Measurements from ENCODE around the gene IPO4. TPM values are rescaled to one million over a fixed set of nuclear protein-coding genes. Genes with fewer than 3 reads are reported as not detected.

Gene IPO4
- total RNA-seq, 5 donors from 2014 or later (not counting 1 experiment from before 2014, with no cell fraction given): 34.4 to 53.4 (median 39.6) TPM

DNA sequence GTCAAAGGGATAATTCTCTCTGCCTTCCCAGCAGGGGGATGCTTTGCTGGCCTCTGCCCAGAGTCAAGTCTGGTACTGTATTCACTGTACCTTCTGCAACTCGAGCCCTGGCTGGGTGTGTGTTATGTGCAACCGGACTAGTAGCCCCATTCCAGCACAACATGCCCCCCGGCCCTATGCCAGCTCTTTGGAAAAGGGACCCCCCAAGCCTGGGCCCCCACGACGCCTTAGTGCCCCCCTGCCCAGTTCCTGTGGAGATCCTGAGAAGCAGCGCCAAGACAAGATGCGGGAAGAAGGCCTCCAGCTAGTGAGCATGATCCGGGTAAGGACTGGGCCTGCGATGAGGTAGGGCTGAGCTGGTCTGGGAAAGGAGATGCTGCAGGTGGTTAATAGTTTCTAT is 38.0 kb downstream of the IPO4 start:
- POLR2A ChIA-PET: interaction anchor here in 1 of 2 donors (0.7 kb wide), 1 partner anchor 327 kb away, joined by 3 read pairs; no protein-coding TSS in a partner anchor
- no peaks in the 10 kb centered on the region for H3K9me3 ChIP-seq
- Mint-ChIP-seq H3K4me3 (no peak overlapping the region), H3K27me3 (no peaks in the 10 kb centered on the region), H3K36me3 (peaks cover 35% of the 10 kb centered on the region), H3K9me3 (no peaks in the 10 kb centered on the region), H3K27ac (peak overlapping the region; percentile 44 to 83), H3K4me1 (peaks cover 35 to 42% (median 40%) of the 10 kb centered on the region in 3 donors)
- ATAC-seq (replicated peaks in 1 of 4) (no peak), DNase-seq (no peak)
- CTCF ChIA-PET: interaction anchor here (0.9 to 1.4 kb wide), 2 partner anchors 10 to 42 kb away, joined by 3 read pairs; no protein-coding TSS in a partner anchor
- 99% methylated on average over 6 of the region's 9 CpGs for WGBS (ENCODE audit: insufficient coverage)
- peaks cover 12 to 41% of the 10 kb centered on the region in 2 experiments for H3K4me1 ChIP-seq (ENCODE audit: control insufficient read depth in 1 of 2, extremely low read depth in 1 of 2, insufficient read depth in 2 of 2, low read length in 2 of 2)
- no peak overlapping the region for H3K27ac ChIP-seq (ENCODE audit: low read length)
- H3K27me3 ChIP-seq (replicated peaks in 1 of 2; ENCODE audit: control insufficient read depth in 2 of 2, extremely low read depth in 1 of 2, insufficient read depth in 2 of 2, low read length in 1 of 2): no peaks in the 10 kb centered on the region
- H3K4me3 ChIP-seq (ENCODE audit: control insufficient read depth in 1 of 2, extremely low read depth in 1 of 2, low read length in 1 of 2): no peak overlapping the region
- H3K36me3 ChIP-seq (ENCODE audit: control insufficient read depth in 2 of 2, extremely low read depth in 1 of 2, insufficient read depth in 1 of 2, low read length in 1 of 2): peaks cover 21 to 56% of the 10 kb centered on the region in 2 donors

- Mint-ChIP-seq H3K4me3 (no peak overlapping the region), H3K9me3 (no peaks in the 10 kb centered on the region), H3K36me3 (peaks cover 35% of the 10 kb centered on the region), H3K27me3 (no peaks in the 10 kb centered on the region), H3K4me1 (peaks cover 40 to 47% (median 45%) of the 10 kb centered on the region in 3 donors), H3K27ac (peak overlapping the region in 1 of 2 donors; percentile 73)
- Histone ChIP-seq H3K36me3 (ENCODE audit: control insufficient read depth in 2 of 2, extremely low read depth in 1 of 2, insufficient read depth in 1 of 2, low read length in 1 of 2) (peaks cover 18 to 53% of the 10 kb centered on the region in 2 donors), H3K9me3 (no peaks in the 10 kb centered on the region), H3K27ac (ENCODE audit: low read length) (no peak overlapping the region), H3K27me3 (replicated peaks in 1 of 2; ENCODE audit: control insufficient read depth in 2 of 2, extremely low read depth in 1 of 2, insufficient read depth in 2 of 2, low read length in 1 of 2) (no peaks in the 10 kb centered on the region), H3K4me1 (ENCODE audit: control insufficient read depth in 1 of 2, extremely low read depth in 1 of 2, insufficient read depth in 2 of 2, low read length in 2 of 2) (peaks cover 16 to 47% of the 10 kb centered on the region in 2 experiments), H3K4me3 (ENCODE audit: control insufficient read depth in 1 of 2, extremely low read depth in 1 of 2, low read length in 1 of 2) (no peak overlapping the region)
- DNase-seq: no peak
- over 99% methylated on average over 7 of the region's 9 CpGs for WGBS (ENCODE audit: insufficient coverage)
- ChIA-PET CTCF (interaction anchor here in 1 of 2 donors (1.4 kb wide), 1 partner anchor 10 kb away, joined by 3 read pairs; no protein-coding TSS in a partner anchor), POLR2A (interaction anchor here in 1 of 2 donors (0.7 kb wide), 1 partner anchor 328 kb away, joined by 3 read pairs; no protein-coding TSS in a partner anchor)
- ATAC-seq (replicated peaks in 1 of 4): no peak
Observed at GRCh38 chr14:24150061-24150460, 38.6 kb downstream of the IPO4 start.

- Mint-ChIP-seq H3K9me3 (no peaks in the 10 kb centered on the region), H3K27ac (peak overlapping the region in 1 of 2 donors; percentile 73), H3K4me1 (peaks cover 45 to 53% (median 51%) of the 10 kb centered on the region in 3 donors), H3K4me3 (peak overlapping the region; percentile 96 to 99 (median 97)), H3K36me3 (peaks cover 28% of the 10 kb centered on the region), H3K27me3 (no peaks in the 10 kb centered on the region)
- POLR2A ChIA-PET: no interaction called here
- Histone ChIP-seq H3K27ac (ENCODE audit: low read length) (no peak overlapping the region), H3K4me3 (ENCODE audit: control insufficient read depth in 1 of 2, extremely low read depth in 1 of 2, low read length in 1 of 2) (no peak overlapping the region), H3K27me3 (replicated peaks in 1 of 2; ENCODE audit: control insufficient read depth in 2 of 2, extremely low read depth in 1 of 2, insufficient read depth in 2 of 2, low read length in 1 of 2) (no peaks in the 10 kb centered on the region), H3K36me3 (ENCODE audit: control insufficient read depth in 2 of 2, extremely low read depth in 1 of 2, insufficient read depth in 1 of 2, low read length in 1 of 2) (peaks cover 18 to 53% of the 10 kb centered on the region in 2 donors), H3K9me3 (no peaks in the 10 kb centered on the region), H3K4me1 (ENCODE audit: control insufficient read depth in 1 of 2, extremely low read depth in 1 of 2, insufficient read depth in 2 of 2, low read length in 2 of 2) (peaks cover 16 to 50% of the 10 kb centered on the region in 2 experiments)
- DNase-seq (no peak), ATAC-seq (replicated peaks in 1 of 4) (no peak)
- CTCF ChIA-PET: interaction anchor here in 1 of 2 donors (1.0 to 1.4 kb wide), 2 partner anchors 11 to 36 kb away, joined by 3 read pairs; no protein-coding TSS in a partner anchor
- WGBS (ENCODE audit: insufficient coverage): 100% methylated on average over 1 of the region's 3 CpGs
Observed at GRCh38 chr14:24149302-24149969, 39.2 kb downstream of the IPO4 start.

DNA sequence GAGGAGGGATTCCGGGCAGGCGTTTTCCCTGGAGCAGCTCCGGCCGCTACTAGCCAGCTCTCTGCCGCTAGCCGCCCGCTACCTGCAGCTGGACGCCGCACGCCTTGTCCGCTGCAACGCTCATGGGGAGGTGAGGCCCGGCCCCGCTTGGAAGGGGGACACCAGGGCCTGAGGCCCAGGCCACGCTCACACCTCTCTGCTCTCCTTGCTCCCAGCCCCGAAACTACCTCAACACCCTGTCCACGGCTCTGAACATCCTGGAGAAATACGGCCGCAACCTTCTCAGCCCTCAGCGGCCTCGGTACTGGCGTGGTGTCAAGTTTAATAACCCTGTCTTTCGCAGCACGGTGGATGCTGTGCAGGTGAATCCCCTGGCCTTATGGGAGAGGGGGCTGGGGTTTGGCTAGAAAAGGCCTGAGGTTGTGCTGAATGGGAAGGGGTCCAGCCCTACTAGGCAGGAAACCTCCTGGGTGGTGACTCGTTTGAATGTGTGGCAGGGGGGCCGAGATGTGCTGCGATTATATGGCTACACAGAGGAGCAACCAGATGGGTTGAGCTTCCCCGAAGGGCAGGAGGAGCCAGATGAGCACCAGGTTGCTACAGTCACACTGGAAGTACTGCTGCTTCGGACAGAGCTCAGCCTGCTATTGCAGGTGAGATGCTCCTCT is 40.7 kb downstream of the IPO4 start:
- peaks cover 20 to 64% of the 10 kb centered on the region in 2 donors for H3K36me3 ChIP-seq (ENCODE audit: control insufficient read depth in 2 of 2, extremely low read depth in 1 of 2, insufficient read depth in 1 of 2, low read length in 1 of 2)
- Mint-ChIP-seq H3K4me1 (peaks cover 57 to 65% (median 63%) of the 10 kb centered on the region in 3 donors), H3K9me3 (no peaks in the 10 kb centered on the region), H3K4me3 (peak overlapping the region; percentile 96 to 99 (median 97)), H3K27me3 (no peaks in the 10 kb centered on the region), H3K27ac (peak overlapping the region; percentile 76 to 83), H3K36me3 (peaks cover 40% of the 10 kb centered on the region)
- H3K9me3 ChIP-seq: no peaks in the 10 kb centered on the region
- peak overlapping the region; percentile 26 for H3K27ac ChIP-seq (ENCODE audit: low read length)
- ATAC-seq (replicated peaks in 1 of 4) (no peak), DNase-seq (peak in 1 of 35 experiments; percentile 23)
- WGBS (ENCODE audit: insufficient coverage): 6% methylated on average over 18 of the region's 29 CpGs
- ChIA-PET CTCF (interaction anchor here (0.8 to 2.7 kb wide), 7 partner anchors 11 to 94 kb away, joined by 3 to 30 read pairs (median 3); partner anchors contain the start of genes IRF9 (in 2 of the 2), PSME1 (in 1 of the 2) and TINF2 (in 1 of the 2)), POLR2A (interaction anchor here (0.8 to 3.0 kb wide), 3 partner anchors 11 to 33 kb away, joined by 3 to 23 read pairs (median 3); partner anchors contain the start of genes DCAF11 (in 1 of the 2) and NRL (in 1 of the 2))
- no peaks in the 10 kb centered on the region for H3K27me3 ChIP-seq (replicated peaks in 1 of 2; ENCODE audit: control insufficient read depth in 2 of 2, extremely low read depth in 1 of 2, insufficient read depth in 2 of 2, low read length in 1 of 2)
- H3K4me3 ChIP-seq (ENCODE audit: control insufficient read depth in 1 of 2, extremely low read depth in 1 of 2, low read length in 1 of 2): peak overlapping the region; percentile 69 to 91
- H3K4me1 ChIP-seq (ENCODE audit: control insufficient read depth in 1 of 2, extremely low read depth in 1 of 2, insufficient read depth in 2 of 2, low read length in 2 of 2): peaks cover 16 to 56% of the 10 kb centered on the region in 2 experiments

- H3K4me1 ChIP-seq (ENCODE audit: control insufficient read depth in 1 of 2, extremely low read depth in 1 of 2, insufficient read depth in 2 of 2, low read length in 2 of 2): peaks cover 17 to 58% of the 10 kb centered on the region in 2 experiments
- peaks cover 64 to 69% (median 66%) of the 10 kb centered on the region in 3 donors for H3K4me1 Mint-ChIP-seq
- WGBS (ENCODE audit: insufficient coverage): under 1% methylated on average over 48 of the region's 57 CpGs
- peaks cover 20 to 63% of the 10 kb centered on the region in 2 donors for H3K36me3 ChIP-seq (ENCODE audit: control insufficient read depth in 2 of 2, extremely low read depth in 1 of 2, insufficient read depth in 1 of 2, low read length in 1 of 2)
- ChIA-PET POLR2A (interaction anchor here (0.6 to 3.0 kb wide), 8 partner anchors 9 to 1616 kb away, joined by 3 to 23 read pairs (median 4); partner anchors contain the start of genes DCAF11 (in 2 of the 2), NRL (in 2 of the 2), IRF9 (in 1 of the 2) and PSME1 (in 1 of the 2)), CTCF (interaction anchor here (0.6 to 2.7 kb wide), 11 partner anchors 9 to 95 kb away, joined by 3 to 30 read pairs (median 3); partner anchors contain the start of genes IRF9 (in 2 of the 2), DCAF11 (in 1 of the 2), NRL (in 1 of the 2) and PSME1 (in 1 of the 2))
- no peaks in the 10 kb centered on the region for H3K9me3 Mint-ChIP-seq
- DNase-seq (peak; percentile 90 to 99 (median 97)), ATAC-seq (replicated peaks in 1 of 4) (peak; percentile 89 to 93 (median 90))
- H3K27ac ChIP-seq (ENCODE audit: low read length): peak within 1 kb of the TSS; percentile 82
- peak within 1 kb of the TSS; percentile 96 to 99 (median 97) for H3K4me3 Mint-ChIP-seq
- no peaks in the 10 kb centered on the region for H3K27me3 Mint-ChIP-seq
- H3K27ac Mint-ChIP-seq: peak within 1 kb of the TSS; percentile 95 to 99
- H3K9me3 ChIP-seq: no peaks in the 10 kb centered on the region
- peak within 1 kb of the TSS; percentile 69 to 91 for H3K4me3 ChIP-seq (ENCODE audit: control insufficient read depth in 1 of 2, extremely low read depth in 1 of 2, low read length in 1 of 2)
- no peaks in the 10 kb centered on the region for H3K27me3 ChIP-seq (replicated peaks in 1 of 2; ENCODE audit: control insufficient read depth in 2 of 2, extremely low read depth in 1 of 2, insufficient read depth in 2 of 2, low read length in 1 of 2)
- peaks cover 40% of the 10 kb centered on the region for H3K36me3 Mint-ChIP-seq
Observed at GRCh38 chr14:24146978-24147760, 41.4 kb downstream of the IPO4 start, which contains the start of gene RNF31. Gene RNF31 (plus strand): TSS chr14:24147498. CDS start chr14:24147699, 201 bp downstream.

Data from T-cell (primary cell).